ENCODE results near the gene KDM4B.
"Not testable (repeated sequence)": the region's sequence is repeated elsewhere in the genome, so short reads cannot be mapped to it uniquely, and the experiment has no call there.

KDM4B gene

GRCh38 chr19:4969292-4969771 is 419 bp downstream of the KDM4B start:
- DNase-seq = no peak

GRCh38 chr19:4969772-4970531 is 1.0 kb downstream of the KDM4B start:
- DNase-seq = no peak

GRCh38 chr19:4970558-4971423 is 1.9 kb downstream of the KDM4B start:
- DNase-seq = no peak

GRCh38 chr19:4971424-4971793 is 2.5 kb downstream of the KDM4B start:
- DNase-seq = no peak

- DNase-seq = no peak
These were observed 3.0 kb downstream of the KDM4B start for GRCh38 chr19:4971816-4972495.

- DNase-seq = no peak
These were observed 3.8 kb downstream of the KDM4B start for GRCh38 chr19:4972509-4973230.

GRCh38 chr19:4974880-4975469 is 6.1 kb downstream of the KDM4B start:
- DNase-seq = no peak

GRCh38 chr19:4975601-4976000 is 6.7 kb downstream of the KDM4B start:
- DNase-seq = not testable (repeated sequence)

GRCh38 chr19:4976401-4977298 is 7.7 kb downstream of the KDM4B start:
- no peak for DNase-seq

- DNase-seq = no peak
These were observed 8.6 kb downstream of the KDM4B start for GRCh38 chr19:4977299-4978174.

GRCh38 chr19:4979211-4979807 is 10.4 kb downstream of the KDM4B start:
- no peak for DNase-seq

- no peak for DNase-seq
These were observed 11.2 kb downstream of the KDM4B start for GRCh38 chr19:4980067-4980466.

- DNase-seq = no peak
These were observed 12.1 kb downstream of the KDM4B start for GRCh38 chr19:4980838-4981680.

GRCh38 chr19:4981681-4981958 is 12.7 kb downstream of the KDM4B start:
- no peak for DNase-seq

- DNase-seq = no peak
These were observed 14.6 kb downstream of the KDM4B start for GRCh38 chr19:4983346-4984105.

GRCh38 chr19:4984106-4984380 is 15.1 kb downstream of the KDM4B start:
- DNase-seq = no peak

GRCh38 chr19:4984438-4984990 is 15.6 kb downstream of the KDM4B start:
- DNase-seq = no peak

GRCh38 chr19:4985551-4985991 is 16.7 kb downstream of the KDM4B start:
- DNase-seq = no peak

All from stimulated activated CD4-positive, alpha-beta T cell treated with anti-CD3 and anti-CD28 coated beads, Interleukin-1b, Interleukin-23, amount 100 ng/mL, for 48 hours (primary cell).